Heart left ventricle (tissue), 13 donors: ENCODE measurements around the gene MAP3K7CL.

Experiments used
- POLR2A ChIP-seq, 2 donors: fragments of 450-650 bp; IDR thresholded peaks; one replicate each; pipeline ENCODE4 v1.6.1; 2017; ENCODE audit warnings: antibody characterized with exemption in 2 of 2, mild to moderate bottlenecking in 2 of 2, moderate library complexity in 2 of 2
- TF ChIP-seq, protein P1 (sequence below), 12 donors: fragments of 200-600 bp; sonication (generic) in 4 of 12; IDR thresholded peaks; one replicate each; pipeline versions ENCODE4 v1.5.0 to v1.8.0; 2018 to 2022; ENCODE audit warnings: antibody characterized with exemption in 12 of 12, mild to moderate bottlenecking in 5 of 12
- donor health status: ischemic (EF 13 %, LVEDD 7.1; RV severe dilation, severe dysfunction).
- donor health status: DM: no; HTN: yes; CAD: no.
- donor health status: DM: no; HTN: no; CAD: no.
- donor health status: ischemic (EF 25% LVEDD 6.9; RV normal size, moderate dysfunction).
- donor health status: ischemic (EF 25% LVEDD 5.7; RV mildly dilated, moderate dysfunction).
- donor health status: ischemic (EF 35%, LVEDD 5.7; RV mildly dilated, moderate dysfunction).
- donor health status: nonischemic (EF 11% LVEDD 7.7; RV severe dilation, severe dysfunction).
- donor health status: DM: yes; HTN: yes; CAD: no.
- donor health status: PGD.
- donor health status: ischemic (EF 29% LVEDD 5.4; RV normal size, mild dysfunction).
- donor health status: nonischemic (EF 23%, LVEDD 6.1; RV moderate dilation, normal function).

DNA sequence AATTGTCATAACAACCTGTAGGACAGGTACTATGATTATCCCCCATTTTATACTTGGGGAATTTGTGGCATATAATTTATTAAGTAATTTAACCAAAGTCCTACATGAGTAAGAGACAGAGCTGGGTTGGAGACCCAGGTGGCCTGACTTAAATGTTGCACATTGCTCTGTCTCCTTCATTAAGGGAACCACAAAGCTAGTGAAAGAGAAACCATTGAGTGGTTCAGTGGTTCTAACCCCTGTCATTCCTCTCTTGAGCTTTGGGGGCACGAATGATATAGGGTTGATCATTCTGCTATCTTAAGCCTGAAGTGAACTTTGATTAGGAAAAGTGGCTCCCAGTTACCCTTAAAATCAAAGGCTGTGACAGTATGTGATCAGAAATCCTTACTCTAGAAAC lies 5.3 kb upstream of the MAP3K7CL start:
- TF ChIP-seq, protein P1, sequence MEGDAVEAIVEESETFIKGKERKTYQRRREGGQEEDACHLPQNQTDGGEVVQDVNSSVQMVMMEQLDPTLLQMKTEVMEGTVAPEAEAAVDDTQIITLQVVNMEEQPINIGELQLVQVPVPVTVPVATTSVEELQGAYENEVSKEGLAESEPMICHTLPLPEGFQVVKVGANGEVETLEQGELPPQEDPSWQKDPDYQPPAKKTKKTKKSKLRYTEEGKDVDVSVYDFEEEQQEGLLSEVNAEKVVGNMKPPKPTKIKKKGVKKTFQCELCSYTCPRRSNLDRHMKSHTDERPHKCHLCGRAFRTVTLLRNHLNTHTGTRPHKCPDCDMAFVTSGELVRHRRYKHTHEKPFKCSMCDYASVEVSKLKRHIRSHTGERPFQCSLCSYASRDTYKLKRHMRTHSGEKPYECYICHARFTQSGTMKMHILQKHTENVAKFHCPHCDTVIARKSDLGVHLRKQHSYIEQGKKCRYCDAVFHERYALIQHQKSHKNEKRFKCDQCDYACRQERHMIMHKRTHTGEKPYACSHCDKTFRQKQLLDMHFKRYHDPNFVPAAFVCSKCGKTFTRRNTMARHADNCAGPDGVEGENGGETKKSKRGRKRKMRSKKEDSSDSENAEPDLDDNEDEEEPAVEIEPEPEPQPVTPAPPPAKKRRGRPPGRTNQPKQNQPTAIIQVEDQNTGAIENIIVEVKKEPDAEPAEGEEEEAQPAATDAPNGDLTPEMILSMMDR (IDR thresholded peaks at IDR 0.05): no peak
- no peak for TF ChIP-seq POLR2A (IDR thresholded peaks at IDR 0.05)
